Effector CD8-positive, alpha-beta T cell (primary cell): Measurements from ENCODE around the gene CERS1.

ENCODE experiments used
- DNase-seq: peaks from one replicate; lab custom pipeline; 2025; lab: John Stamatoyannopoulos, UW

The CERS1 gene

DNA sequence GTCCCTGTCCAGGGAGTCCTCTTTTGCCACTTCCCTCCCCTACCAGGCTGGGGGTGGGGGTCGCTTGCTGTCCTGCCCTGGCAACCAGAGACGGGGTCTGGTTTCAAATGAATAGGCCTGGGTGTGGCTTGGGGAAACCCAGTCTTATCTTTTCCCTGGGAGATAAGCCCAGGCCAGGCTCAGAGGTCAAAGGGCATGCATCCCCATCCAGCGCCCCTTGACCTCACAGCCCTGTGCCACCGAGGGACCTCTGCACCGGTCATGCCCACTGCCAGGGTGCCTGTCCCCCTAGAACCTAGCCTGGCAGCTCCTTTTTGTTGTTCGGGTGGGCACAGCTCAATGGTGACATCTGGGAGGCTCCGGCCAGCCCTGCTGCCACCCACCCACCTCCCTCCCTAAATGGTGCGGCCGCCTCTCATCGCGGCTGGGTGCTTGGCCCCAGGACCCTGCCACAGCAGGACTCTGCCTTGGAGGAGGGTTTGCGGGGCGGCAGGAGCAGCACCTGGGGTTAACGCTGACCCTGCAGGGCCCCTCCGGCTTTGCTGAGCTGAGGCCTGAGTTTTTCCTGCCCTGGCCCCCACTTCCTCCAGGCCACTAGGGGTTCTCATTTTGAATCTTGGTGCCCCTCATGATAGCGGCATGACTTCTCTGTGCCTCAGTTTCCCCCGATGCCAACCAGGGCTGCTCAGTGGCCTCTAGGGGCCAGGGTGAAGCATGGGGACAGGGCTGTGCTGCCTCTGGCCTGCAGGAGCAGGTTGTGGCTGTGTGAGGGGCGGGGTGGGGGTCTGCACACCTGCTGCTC is 2.9 kb upstream of the CERS1 start:
- DNase-seq = no peak

DNA sequence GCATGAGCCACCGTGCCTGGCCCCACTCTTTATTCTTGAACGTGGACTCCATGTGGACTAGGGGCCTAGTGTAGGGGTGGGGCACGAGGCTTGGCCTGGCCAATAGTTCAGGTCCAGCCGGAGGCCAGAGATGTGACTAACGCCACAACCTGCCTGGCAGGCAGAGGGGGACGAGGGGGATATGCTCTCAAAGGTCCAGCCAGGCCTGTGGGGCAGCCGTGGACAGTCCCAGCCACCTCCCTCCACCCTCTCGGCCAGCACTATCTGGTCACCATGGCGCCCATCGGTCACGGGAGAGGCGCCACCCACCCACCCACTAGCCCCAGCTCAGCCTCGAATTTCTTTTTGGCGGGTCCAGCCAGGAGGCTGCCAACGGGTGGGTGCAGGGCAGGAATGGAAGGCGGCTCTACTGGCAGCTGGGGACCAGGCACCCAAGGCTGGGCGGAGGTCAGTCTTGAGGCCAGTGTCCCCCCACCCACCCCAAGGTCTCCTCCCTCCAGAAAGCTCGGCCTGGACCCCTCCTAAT is 2.2 kb upstream of the CERS1 start:
- no peak for DNase-seq

DNA sequence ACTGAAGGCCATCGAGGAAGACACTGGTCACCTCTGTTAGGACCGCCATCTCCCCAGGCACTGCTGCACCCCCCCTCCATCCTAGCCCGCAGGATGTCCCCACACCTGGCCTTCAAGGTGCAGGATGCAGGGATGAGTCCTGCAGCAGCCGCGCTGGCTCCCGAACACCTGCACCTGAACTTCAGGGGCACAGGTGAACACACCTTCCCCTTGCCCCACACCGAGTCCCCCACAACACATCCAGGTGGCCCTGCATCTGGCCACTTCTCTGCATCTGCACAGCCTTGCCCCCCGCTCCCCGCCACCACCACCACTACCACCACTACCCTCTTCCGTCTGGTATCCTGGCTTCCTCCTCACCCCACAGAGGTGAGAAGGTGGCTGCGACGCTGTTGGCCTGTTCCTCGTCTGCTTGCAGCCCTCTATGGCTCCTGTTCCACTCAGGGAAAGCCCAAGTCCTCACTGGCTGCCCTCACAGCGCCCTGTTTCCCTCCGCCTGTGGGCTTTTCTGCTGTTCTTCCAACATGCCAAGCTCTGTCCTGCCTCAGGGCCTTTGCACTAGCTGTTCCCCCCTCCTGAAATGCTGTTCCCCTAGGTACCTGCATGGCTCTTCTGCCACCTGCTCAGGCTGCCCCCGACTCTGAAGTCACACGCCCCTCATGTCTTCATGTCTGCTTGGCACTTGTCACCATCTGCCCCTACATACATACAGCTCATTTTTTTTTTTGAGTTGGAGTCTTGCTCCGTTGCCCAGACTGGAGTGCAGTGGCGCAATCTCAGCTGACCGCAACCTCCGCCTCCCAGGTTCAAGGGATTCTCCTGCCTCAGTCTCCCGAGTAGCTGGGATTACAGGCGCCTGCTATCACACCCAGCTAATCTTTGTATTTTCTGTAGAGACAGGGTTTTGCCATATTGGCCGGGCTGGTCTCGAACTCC is 1.4 kb upstream of the CERS1 start:
- DNase-seq = no peak

DNA sequence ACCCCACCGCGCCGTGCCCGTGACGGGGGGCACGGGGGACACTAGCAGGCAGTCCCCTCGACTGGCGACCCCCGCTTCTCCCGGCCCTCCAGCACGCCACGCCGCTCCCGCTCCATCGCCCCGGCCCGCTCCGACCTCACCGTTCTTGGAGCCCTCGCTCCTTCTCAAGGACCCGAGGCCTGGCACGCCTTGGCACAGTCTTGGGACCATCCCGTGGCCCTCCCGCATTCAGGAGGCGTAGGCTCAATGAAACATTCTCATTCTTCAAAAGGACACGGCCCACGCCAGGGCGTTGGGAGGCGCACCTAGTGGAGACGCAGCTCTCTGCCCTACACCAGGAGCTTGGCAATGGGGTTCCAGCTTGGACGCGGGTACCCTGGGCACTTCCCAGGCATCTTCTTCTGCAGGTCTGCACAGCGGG is 473 bp upstream of the CERS1 start:
- no peak for DNase-seq

DNA sequence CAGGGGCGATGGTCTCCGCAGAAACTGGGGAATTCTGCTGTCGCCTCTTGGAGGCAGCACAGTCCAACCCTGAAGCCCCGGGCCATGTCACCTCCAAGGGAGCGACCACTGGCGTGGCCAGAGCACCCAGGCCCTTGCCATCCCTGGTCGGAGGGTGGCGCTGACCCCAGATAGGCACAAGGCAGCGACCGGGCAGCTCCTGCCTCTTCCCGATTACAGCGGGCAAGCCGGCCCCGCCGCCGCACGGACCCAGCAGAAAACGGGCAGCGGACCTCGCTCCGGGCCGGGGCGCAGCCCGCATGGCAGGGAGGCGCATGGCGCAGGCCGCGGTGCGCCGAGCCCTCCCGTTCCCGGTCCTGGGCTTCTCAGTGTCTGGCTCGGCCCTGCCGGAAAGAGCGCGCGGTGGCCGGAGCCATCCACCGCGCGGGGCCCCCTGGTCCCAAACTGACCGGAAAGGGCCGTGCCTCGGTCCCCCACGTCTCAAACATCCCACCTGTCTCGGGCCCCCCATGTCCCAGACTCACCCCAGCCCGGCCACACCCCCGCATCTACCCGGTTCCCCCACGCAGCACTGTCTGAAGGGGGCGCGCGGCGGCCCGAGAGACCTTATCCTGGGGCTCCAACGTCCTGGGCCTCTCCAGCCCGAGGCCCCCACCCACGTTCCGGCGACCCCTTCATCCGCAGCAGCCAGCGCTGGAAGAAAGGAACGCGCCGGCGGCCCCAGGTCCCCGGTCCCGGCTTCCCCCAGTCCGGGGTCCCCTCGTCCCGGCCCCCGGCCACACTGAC is 727 bp downstream of the CERS1 start:
- DNase-seq = no peak

DNA sequence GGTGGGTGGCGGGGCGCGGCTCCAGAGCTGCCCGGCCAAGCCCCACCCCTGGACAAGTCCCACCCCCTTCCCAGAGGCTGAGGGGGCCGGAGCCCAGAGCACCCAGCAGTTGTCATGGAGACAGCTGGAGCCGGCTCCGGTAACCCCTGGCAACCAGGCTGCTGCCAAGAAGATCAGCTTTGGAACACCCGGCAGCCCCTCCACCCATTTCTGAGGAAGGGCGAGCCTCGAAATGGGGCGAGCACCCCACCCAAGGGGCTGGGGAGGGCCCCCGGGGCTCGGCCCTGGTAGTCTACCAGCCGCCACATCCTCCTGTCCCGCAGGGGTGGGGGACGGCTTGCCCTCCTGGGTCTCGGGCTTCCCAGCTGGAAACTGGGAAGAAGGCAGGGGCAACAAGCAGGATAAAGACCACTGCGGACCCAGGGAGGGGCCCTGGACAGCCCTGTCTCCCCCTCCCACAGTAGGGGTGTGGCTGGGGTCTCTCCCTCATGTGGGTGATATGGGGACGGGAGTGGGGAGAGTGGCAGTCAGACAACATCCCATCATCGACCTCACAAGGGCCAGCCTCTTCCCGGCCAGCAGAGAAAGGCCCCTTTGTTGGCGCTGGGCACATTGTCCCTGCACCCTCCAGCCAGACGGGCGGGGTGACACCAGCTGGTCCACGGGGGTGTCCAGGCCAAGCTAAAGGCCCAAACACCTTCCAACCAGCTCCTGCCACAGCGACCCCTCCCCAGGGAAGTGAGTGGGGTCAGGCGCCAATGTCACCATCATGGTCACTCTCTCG is 1.5 kb downstream of the CERS1 start:
- DNase-seq = no peak

DNA sequence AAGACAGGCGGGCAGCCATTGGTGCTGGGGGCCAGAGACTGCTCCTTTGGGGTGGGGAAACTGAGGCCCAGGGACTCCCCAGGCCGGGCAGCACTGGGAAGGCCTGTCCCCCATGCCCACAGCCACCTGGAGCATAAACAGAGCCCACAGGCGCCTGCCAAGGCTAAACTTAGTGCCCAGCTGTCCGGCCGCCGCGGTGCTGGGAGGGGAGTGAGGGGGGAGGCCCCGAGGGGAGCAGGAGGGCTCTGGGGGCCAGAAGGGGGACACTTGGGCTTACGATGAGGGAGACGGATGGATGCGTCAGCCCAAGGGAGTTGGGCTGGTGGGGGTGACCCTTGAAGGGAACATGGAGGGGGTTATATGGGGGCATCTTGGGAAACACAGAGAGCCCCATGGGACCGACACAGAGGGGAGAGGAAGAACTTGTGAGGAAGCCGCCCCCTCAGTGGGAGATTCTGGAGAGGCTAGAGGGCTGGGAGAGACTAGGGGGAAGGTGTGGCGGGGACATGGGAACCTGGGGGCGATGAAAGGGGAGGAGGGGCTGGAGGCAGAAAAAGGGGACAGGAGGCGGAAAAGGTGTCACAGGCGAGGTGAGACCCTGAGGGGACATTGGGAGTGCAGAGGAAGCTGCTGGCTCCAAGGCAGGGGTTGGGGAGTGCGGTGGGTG is 2.2 kb downstream of the CERS1 start:
- no peak for DNase-seq

DNA sequence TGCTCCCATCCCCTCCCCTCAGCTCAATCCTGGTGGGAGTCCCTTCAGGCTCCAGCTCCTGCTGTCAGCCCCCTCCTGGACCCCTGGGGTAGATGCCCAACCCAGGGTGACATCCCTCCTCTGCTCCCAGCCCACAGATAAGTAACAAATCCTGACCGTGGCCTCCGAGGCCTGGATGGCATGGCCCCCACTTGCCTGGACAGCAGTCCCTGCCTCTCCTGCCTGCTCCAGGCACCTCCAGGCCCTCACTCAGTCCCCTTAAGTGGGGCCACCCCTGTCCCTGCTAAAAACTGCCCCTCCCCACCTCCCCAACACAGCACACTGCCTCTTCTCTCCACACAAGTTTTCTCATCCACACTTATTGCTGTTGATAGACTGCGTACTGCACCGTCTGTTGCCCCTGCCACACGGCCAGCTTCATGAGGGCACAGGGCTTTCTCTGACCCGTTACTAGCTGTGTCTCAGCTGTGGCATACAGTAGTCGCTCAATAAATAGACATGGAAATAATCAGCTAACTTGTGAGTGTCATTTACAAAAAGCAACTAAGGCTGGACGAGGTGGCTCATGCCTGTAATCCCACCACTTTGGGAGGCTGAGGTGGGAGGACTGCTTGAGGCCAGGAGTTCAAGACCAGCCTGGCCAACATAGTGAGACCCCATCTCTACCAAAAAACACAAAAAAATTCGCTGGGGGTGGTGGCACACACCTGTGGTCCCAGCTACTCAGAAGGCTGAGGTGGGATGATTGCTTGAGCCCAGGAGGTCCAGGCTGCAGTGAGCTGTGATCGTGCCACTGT is 5.8 kb downstream of the CERS1 start:
- no peak for DNase-seq

DNA sequence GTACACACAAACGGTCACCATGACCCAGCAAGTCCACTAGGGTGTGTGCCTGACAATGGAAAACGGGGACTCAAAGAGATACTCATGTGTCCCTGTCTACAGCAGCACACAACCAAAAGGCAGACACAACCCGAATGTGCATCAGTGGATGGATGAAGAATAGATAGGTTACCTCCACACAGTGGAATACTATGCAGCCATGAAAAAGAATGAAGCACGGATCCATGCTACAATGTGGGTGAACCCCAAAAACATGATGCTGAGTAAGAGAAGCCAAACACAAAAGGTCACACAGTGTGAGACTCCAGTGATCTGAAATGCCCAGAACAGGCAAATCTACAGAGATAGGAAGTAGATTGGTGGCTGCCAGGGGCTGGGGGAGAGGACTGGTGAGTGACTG is 9.0 kb downstream of the CERS1 start:
- DNase-seq = no peak

DNA sequence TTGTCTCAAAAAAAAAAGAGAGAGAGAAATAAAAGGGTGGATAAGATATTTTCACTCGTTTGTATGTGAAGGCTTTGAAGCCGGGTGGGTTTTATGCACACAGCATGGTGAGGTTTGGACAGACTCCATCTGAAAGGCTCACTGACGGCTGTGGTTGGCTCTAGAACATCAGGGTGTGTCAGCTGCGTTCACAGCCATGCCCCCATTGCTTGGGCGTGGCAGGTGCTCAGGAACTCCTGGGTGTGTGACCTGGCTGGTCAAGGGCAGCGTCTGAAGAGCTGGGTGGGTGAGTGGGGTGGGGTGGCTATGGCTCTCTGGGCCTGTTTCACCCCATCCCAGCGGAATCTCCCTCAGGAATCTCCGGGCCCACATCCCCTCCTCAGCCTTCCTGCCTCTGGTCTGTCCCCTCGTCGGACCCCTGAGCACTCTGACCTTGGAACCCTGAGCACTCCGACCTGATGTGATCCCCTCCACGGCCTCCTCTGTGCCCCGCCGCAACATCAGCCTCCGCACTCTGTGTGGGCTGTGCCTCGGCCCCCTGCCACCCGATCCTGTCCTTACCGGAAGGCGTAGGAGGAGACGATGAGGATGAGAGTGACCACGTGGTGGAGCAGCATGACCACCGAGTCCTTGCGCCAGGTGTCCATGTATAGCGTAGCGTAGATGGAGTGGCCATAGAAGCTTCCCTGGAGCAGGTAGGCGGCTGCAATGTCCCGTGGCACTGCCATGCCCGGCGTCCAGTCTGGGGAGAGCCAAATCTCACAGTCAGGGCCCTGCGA is 12.2 kb downstream of the CERS1 start:
- DNase-seq = no peak

DNA sequence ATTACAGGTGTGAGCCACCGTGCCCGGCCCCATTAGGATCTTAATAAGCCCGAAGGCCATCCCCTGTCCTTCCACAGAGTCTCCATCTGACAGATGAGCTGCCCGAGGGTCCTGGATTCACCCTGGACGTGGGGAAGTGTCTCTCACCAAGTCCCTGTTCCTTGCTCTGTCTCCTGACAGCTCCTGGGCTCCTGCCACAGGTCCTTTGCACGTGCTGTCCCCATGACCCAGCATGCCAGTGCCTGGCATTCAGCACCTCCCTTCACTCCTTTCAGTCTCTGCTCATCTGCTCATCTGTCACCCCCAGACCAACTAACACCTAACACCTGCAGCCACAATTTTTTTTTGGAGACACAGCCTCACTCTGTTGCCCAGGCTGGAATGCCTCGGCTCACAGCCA is 14.5 kb downstream of the CERS1 start:
- DNase-seq = no peak

DNA sequence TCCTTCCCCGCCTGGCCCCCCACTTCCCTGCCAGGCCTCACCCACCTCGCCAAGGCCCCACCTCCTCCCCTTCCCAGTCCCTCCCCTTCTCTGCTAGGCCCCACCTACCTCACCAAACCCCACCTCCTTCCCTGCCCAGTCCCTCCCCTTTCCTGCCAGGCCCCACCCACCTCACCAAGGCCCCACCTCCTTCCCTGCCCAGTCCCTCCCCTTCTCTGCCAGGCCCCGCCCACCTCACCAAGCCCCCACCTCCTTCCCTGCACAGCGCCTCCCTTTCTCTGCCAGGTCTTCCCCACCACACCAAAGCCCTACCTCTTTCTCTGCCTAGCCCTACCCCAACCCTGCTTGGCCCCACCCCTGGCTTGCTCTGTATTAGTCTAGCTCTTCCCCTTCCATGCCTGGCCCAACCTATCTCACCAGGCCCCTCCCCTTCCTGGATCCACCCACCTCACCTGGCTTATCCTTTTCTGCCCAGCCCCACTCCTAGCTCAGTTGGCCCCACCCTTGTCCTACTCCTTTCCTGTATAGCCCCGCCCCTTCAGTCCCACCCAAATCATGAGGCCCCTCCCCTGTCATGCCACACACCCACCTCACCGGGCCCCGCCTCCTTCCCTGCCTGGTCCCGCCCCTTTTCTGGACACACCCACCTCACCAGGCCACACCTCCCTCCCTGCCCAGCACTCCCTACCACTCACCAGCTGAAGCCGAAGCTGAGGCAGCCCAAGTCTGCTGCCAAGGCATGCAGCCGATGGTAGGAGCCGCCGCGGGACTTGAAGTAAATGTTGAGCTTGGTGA is 16.2 kb downstream of the CERS1 start:
- DNase-seq = peak; percentile 4

DNA sequence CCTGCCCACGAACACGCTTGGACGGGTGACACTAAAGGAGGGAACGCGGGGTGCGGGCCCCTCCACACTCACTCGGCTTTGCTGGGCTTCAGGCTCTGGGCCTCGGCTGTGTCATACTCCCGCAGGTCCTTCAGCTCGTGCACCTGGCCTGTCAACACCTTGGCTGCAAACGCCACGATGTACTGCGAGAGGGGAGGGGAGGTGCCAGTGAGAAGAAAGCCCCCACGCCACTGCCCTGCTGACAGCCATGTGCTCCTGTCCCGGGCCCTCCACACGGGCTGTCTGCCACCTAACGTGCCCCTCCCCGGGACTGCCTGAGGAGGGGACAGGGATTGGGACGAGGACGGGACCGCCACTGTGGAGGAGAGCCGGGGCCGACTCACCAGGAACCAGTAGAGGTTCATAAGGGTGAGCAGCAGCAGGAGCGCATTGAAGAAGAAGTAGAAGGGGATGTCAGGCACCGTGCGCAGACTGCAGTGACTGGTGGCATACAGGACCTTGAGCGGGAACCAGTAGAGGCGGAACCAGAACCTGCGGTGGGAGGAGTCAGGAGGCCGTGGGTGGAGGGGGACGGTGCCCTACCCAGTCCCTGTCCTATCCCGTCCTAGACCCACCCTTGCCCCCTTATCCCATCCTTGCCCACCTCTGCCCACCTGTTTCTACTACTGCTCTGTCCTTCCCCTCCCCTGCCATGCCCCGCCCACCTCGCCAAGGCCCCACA is 16.9 kb downstream of the CERS1 start:
- DNase-seq = no peak

DNA sequence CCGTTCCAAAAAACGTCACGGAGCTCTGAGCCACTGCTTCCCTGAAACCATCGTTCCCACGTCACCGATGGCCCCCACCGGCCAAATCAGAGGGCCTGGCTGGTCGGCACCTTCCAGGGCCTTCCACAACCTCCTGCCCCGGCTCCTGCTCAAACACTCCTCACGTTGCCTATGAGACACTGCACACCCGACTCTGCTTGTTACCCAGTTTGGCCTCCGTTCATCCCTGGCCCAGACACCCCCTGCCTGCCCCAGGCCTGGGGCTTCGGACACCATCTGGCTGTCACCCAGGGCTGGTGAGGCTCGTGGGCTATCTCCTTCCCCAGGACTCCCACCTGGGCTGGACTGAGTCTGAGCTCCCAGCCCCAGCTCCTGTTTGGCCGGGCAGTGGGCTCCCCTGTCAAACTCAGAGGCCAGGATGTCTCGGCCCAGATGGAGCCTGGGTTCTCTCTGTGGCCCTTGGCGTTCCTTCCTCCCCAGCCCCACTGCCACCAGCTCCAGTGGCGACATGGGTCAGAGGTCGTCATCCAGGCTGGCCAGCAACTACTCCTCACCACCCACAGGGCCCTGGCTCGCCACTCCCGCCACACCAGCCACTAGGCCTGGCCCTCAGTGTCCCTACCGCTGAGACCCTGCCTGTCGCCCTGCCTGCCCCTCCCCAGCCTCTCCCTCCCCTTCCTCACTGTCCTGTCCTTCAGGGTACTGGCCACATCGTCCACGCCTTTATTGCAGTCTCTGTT is 17.7 kb downstream of the CERS1 start:
- no peak for DNase-seq

DNA sequence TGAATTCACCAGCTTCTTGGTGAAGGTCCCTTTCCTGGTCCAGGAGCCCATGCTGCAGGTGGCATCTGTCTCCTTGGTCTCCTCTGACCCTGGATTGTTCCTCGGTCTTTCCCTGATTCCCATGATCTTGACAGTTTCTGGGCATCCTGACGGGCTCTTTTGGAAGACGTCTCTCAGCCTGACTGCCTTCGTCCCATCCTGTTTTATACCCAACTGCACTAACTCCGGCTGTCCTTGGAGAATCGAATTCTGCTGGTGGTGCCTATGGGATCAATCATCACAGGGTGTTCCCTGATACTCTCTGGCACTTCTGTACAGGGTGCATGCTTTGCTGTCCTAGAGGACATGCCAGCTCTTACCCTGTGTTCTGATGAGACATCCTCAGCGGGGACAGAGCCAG is 19.1 kb downstream of the CERS1 start:
- no peak for DNase-seq

DNA sequence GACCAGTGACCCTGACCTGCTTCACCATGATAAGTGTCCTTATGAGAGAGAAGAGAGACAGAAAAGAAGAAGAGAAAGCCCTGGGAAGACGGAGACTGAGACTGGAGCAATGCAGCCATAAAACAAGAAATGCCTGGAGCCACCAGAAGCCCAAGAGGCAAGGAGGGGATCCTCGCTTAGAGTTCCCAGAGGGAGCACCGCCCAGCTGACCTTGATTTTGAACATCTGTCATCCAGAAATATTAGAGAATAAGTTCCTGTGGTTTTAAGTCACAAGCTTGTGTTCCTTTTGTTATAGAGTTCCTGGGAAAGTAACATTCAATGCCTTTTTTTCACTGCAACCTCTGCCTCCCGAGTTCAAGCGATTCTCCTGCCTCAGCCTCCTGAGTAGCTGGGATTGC is 20.2 kb downstream of the CERS1 start:
- DNase-seq = no peak

DNA sequence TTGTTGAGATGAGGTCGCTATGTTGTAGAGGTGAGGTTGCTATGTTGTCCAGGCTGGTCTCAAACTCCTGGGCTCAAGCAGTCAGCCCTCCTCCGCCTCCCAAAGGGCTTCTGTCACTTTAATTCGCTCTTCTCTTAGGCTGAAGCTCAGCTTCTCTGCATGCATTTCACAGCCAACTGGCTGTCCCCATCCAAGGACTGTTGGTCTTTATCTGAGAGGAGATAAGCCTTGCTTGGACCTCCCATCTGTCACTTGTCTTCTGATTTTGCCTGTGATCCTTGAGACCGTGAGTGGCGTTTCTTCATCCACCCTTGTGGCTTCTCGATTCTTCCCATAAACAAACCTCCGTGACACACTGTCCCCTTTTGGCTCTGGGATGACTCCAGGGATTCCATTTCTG is 24.4 kb downstream of the CERS1 start:
- DNase-seq = no peak
